ENCODE results near the gene ARID5B. TPM values are rescaled to one million over a fixed set of nuclear protein-coding genes. Genes with fewer than 3 reads are reported as not detected.

The ARID5B gene
- total RNA-seq, 3 donors from 2014 or later = 21.9 to 34.1 (median 22.4) TPM

GRCh38 chr10:62034096-62034640, 132.7 kb downstream of the ARID5B start:
- no peaks in the 10 kb centered on the region for H3K36me3 ChIP-seq (ENCODE audit: low read depth)
- ATAC-seq = no peak
- TF ChIP-seq CTCF (IDR thresholded peaks at IDR 0.05) = no peak
- H3K4me3 ChIP-seq = no peak overlapping the region
- intact Hi-C loops (cut with DNase I, micrococcal nuclease) = no loop called here
- H3K9me3 ChIP-seq = no peaks in the 10 kb centered on the region
- DNase-seq = no peak
- H3K4me1 ChIP-seq (ENCODE audit: low read depth) = peaks cover 18% of the 10 kb centered on the region

- ATAC-seq (no peak), DNase-seq (no peak)
- Histone ChIP-seq H3K36me3 (ENCODE audit: low read depth) (no peaks in the 10 kb centered on the region), H3K9me3 (no peaks in the 10 kb centered on the region), H3K4me1 (ENCODE audit: low read depth) (peaks cover 24% of the 10 kb centered on the region), H3K4me3 (no peak overlapping the region)
- no peak for TF ChIP-seq CTCF (IDR thresholded peaks at IDR 0.05)
- intact Hi-C loops (cut with DNase I, micrococcal nuclease) = loop anchor here (5.0 kb wide), 2 partner anchors 134 to 206 kb away; partner anchors contain the start of gene ARID5B (in 1 of the 2)
These were observed 134.9 kb downstream of the ARID5B start for GRCh38 chr10:62036186-62037081.

GRCh38 chr10:62037166-62037831, 135.8 kb downstream of the ARID5B start:
- Histone ChIP-seq H3K4me3 (no peak overlapping the region), H3K4me1 (ENCODE audit: low read depth) (peaks cover 24% of the 10 kb centered on the region), H3K36me3 (ENCODE audit: low read depth) (no peaks in the 10 kb centered on the region), H3K9me3 (no peaks in the 10 kb centered on the region)
- ATAC-seq (no peak), DNase-seq (no peak)
- intact Hi-C loops (cut with DNase I, micrococcal nuclease) = loop anchor here (5.0 kb wide), 2 partner anchors 135 to 205 kb away; partner anchors contain the start of gene ARID5B (in 1 of the 2)
- no peak for TF ChIP-seq CTCF (IDR thresholded peaks at IDR 0.05)

- Histone ChIP-seq H3K4me1 (ENCODE audit: low read depth) (peaks cover 24% of the 10 kb centered on the region), H3K36me3 (ENCODE audit: low read depth) (no peaks in the 10 kb centered on the region), H3K9me3 (no peaks in the 10 kb centered on the region), H3K4me3 (no peak overlapping the region)
- DNase-seq = peak in 1 of 3 donors; percentile 46
- intact Hi-C loops (cut with DNase I, micrococcal nuclease) = loop anchor here (5.0 kb wide), 2 partner anchors 136 to 204 kb away; partner anchors contain the start of gene ARID5B (in 1 of the 2)
- ATAC-seq = peak; percentile 80
- no peak for TF ChIP-seq CTCF (IDR thresholded peaks at IDR 0.05)
These were observed 136.6 kb downstream of the ARID5B start for GRCh38 chr10:62037890-62038608.

GRCh38 chr10:62038609-62039190, 137.2 kb downstream of the ARID5B start:
- intact Hi-C loops (cut with DNase I, micrococcal nuclease) = loop anchor here (5.0 kb wide), 2 partner anchors 136 to 204 kb away; partner anchors contain the start of gene ARID5B (in 1 of the 2)
- DNase-seq (peak; percentile 76 to 85 (median 78)), ATAC-seq (peak; percentile 82)
- peak; percentile 75 for TF ChIP-seq CTCF (IDR thresholded peaks at IDR 0.05)
- Histone ChIP-seq H3K4me3 (no peak overlapping the region), H3K4me1 (ENCODE audit: low read depth) (peaks cover 24% of the 10 kb centered on the region), H3K36me3 (ENCODE audit: low read depth) (no peaks in the 10 kb centered on the region), H3K9me3 (no peaks in the 10 kb centered on the region)

All from mucosa of descending colon (tissue), 3 donors.